Body of pancreas (tissue), 4 donors: ENCODE measurements around the gene RAB5B.
A peak's percentile ranks its signal among the peaks of the same experiment; 100 is the strongest.

Experiments
- CTCF ChIP-seq, 7 experiments: fragments of 450-650 bp in 4 of 7; fragments of 200-600 bp in 3 of 7; sonication (generic) in 3 of 7; IDR thresholded peaks; one replicate each; pipeline ENCODE4 v1.5.1; 2016 to 2019; ENCODE audit warnings: antibody characterized with exemption in 7 of 7
- POLR2A ChIP-seq, 3 donors: fragments of 450-650 bp; IDR thresholded peaks; one replicate each; pipeline ENCODE4 v1.6.1; 2016; ENCODE audit warnings: antibody characterized with exemption in 3 of 3, mild to moderate bottlenecking in 2 of 3

- TF ChIP-seq POLR2A (IDR thresholded peaks at IDR 0.05), result peak; percentile 31 to 83 (median 81)
- peak in 1 of 7 experiments; percentile 11 for TF ChIP-seq CTCF (IDR thresholded peaks at IDR 0.05)
Measured at GRCh38 chr12:55996715-55997534, 23.0 kb downstream of the RAB5B start, which contains the start of gene SUOX.
